HG02870 (cell line): Measurements from ENCODE around the gene EFHD2.
"Not testable (repeated sequence)": the region's sequence is repeated elsewhere in the genome, so short reads cannot be mapped to it uniquely, and the experiment has no call there.

Source experiments
- ATAC-seq: cut with Tn5 transposase; IDR thresholded peaks from one replicate; pipeline ENCODE4 v1.9.1; 2021; ENCODE audit warnings: mild to moderate bottlenecking, moderate library complexity; ENCODE audit not compliant: unreplicated experiment

EFHD2 gene

GRCh38 chr1:15451014-15451722 is 41.5 kb downstream of the EFHD2 start:
- ATAC-seq: no peak

- no peak for ATAC-seq
These were observed 42.5 kb downstream of the EFHD2 start for GRCh38 chr1:15452216-15452615.

- ATAC-seq: no peak
These were observed 43.3 kb downstream of the EFHD2 start for GRCh38 chr1:15452866-15453571.

DNA sequence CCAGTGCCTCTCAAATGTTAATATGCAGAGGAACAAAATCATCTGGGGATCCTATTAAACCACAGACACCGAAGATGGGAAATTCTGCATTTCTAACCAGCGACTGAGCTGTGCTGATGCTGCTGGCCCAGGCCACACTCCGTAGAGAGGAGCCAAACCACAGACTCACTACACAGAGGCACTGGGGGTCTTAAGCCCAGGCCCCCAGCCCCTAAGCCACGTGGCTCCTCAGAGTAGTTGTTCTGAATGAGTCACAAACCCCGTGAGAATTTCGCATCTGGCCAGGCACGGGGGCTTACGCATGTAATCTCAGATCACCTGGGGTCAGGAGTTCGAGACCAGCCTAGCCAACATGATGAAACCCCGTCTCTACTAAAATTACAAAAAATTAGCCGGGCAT is 44.0 kb downstream of the EFHD2 start:
- no peak for ATAC-seq

DNA sequence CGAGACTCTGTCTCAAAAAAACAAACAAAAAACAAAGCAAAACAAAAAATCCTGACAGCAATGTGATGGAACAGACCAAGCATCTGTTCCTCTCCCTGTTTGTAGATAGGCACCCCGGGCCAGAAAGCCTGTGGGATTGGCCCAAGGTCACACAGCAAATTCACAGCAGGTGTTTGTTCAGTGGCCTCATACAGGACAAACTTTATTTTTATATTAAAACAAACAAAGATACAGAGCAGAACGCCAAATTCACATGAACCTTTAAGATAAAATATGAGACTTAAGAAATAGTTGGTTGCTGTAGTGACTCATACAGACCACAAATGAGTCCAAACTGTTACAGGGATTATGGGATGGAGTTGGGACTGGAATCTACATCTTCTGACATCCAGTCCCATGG is 44.6 kb downstream of the EFHD2 start:
- no peak for ATAC-seq

GRCh38 chr1:15455522-15455921 is 45.8 kb downstream of the EFHD2 start:
- no peak for ATAC-seq

- no peak for ATAC-seq
These were observed 46.7 kb downstream of the EFHD2 start, which contains the start of gene CELA2A for GRCh38 chr1:15456313-15456954. Gene CELA2A, plus strand, starts transcription at chr1:15456732. Its CDS starts 22 bp downstream, at chr1:15456754.

- no peak for ATAC-seq
These were observed 47.9 kb downstream of the EFHD2 start for GRCh38 chr1:15457585-15457984.

DNA sequence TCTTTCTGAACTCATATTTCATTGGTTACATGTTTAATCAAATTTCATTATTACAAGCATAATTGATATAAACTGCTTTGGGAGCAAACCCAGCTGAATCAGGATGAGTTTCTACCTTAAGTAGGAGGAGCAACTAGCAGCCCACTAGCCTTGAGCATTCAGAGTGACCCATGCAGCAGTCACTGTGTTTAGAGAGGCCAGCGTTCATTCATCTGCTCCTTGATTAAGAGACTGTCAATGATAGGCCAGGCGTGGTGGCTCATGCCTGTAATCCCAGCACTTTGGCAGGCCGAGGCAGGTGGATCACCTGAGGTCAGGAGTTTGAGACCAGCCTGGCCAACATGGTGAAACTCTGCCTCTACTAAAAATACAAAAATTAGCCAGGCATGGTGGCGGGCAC is 48.7 kb downstream of the EFHD2 start:
- not testable (repeated sequence) for ATAC-seq

DNA sequence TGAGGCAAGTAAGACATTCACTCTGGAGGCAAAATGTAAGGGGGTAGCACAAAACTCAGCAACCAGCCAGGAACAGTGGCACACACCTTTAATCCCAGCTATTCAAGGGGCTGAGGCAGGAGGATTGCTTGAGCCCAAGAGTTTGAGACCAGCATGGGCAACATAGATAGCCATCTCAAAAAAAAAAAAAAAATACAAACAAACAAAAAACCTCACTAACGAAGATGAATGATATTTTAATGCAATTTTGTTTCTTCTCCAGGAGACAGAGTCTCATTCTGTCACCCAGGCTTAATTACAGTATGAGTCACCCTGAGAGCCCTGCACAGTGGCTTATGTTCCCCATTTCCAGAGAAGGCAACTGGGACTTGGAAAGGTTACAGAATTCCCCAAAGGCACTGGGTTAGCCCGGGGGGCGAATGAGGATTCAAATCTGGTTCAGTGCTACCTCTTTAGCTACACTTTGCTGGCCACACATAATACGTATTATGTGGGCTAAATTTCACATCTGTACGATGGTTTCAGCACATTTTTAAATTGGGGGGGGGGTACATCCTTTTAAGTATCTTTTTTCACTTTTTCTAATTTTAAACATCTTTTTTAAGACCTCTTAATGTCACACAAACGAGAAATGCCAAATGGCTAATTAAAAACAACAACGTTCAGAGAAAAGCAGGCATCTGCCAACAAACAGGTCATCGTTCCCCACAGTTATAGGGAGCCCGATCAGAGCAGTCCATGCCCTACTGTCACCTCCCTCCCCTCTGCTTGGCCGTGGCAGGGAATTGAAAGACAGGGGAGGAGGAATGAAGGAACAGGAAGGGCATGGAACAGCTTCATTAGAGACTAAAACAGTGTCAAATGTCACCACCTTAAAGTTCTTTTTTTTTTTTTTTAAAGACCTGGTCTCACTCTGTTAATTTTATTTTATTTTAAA is 50.4 kb downstream of the EFHD2 start:
- ATAC-seq: no peak

- no peak for ATAC-seq
These were observed 51.0 kb downstream of the EFHD2 start for GRCh38 chr1:15460708-15461095.

DNA sequence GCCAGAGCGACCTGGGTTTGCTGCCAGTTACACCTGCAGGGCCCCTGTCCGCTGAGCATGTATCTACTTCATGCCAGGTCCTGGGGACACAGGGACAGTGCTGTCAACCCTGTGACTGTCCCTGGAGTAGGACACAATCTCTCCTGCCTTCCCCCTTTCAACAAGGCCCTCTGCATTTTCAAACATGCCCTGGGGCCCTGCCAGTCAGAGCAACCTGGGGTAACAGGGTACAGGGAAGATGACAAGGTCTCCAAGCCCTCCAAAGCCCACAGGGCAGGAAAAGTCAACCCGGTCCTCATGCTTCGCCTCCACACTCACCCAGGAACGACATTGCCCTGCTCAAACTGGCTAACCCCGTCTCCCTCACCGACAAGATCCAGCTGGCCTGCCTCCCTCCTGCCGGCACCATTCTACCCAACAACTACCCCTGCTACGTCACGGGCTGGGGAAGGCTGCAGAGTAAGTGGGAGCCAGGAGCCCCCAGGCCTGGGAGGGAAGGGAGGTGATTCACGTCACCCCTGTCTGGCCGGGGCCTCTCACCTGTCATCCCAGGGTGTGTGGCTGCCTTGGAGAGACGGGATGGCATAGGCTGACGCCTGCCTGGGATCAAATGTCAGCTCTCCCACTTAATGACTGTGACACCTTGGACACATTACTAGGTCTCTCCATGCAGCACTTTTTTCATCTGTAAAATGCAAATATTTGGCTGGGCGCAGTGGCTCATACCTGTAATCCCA is 53.5 kb downstream of the EFHD2 start:
- ATAC-seq: not testable (repeated sequence)

DNA sequence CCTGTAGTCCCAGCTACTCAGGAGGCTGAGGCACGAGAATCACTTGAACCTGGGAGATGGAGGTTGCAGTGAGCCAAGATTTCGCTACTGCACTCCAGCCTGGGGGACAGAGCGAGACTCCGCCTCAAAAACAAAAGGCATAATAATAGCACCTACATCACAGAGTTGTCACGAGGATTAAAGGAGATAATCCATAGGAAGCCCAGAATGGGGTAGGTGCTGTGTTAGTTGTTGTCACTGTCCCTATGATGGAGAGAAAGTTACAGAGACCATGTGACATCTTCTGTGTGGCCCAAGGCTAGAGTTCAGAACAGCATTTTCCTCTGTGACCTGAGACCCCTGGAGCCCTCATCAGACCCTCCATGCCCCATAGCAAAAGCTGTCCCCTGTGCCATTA is 54.2 kb downstream of the EFHD2 start:
- not testable (repeated sequence) for ATAC-seq

DNA sequence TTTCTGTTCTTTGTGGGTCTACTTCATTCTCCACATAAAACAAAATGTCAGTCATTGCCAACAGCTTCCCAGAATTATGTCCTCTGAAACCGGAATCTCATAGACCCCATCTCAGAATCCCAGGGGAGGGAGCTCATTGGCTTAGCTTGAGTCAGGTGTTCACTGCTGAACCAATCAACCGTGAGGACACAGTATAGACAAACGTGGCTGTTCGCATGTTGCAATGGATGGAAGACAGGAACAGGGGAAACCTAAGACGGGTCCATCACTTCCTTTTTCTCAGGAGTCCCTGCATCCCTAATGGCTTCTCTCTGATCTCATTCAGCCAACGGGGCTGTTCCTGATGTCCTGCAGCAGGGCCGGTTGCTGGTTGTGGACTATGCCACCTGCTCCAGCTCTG is 56.0 kb downstream of the EFHD2 start:
- ATAC-seq: no peak

DNA sequence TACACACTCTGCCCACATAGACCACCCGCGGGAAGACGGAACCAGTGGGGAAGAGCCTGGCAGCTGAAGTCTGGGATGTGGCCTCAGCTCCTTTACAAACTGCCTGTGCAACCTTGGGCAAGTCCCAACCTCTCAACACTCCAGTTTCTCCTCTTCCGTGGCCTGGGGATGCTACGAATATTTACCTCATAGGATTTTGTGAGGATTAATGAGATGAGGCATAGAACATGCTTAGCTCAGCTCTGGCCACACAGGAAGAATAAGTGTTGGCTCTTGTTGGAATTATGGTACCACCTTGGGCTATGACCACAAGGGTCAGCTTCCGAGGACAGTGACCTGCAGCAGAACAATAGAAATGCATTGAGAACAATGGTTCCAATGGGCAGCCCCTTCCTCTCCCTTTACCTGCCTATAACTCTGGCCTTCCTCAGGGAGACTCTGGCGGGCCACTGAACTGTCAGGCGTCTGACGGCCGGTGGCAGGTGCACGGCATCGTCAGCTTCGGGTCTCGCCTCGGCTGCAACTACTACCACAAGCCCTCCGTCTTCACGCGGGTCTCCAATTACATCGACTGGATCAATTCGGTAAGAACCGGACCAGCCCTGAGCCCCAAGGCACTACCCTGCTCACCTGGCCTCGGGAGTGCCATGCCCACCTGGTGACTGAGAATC is 57.4 kb downstream of the EFHD2 start:
- not testable (repeated sequence) for ATAC-seq

DNA sequence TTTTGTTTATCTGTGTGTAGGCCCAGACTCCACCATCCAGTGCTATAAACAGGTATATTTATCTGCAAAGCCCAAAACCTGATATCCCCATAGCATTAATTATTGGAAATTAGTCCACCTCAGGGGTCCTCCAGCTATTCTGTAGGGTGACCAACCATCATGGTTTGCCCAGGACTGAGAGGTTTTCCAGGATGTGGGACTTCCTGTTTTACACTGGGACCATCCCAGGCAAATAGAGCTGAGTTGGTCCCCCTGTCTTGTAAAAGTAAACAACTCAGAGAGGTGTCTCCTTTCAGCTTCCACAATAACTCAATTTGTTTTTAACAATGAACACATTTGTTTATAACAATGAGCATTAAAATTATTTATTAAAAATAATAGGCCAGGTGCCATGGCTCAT is 58.5 kb downstream of the EFHD2 start:
- ATAC-seq: no peak

GRCh38 chr1:15469361-15469760 is 59.7 kb downstream of the EFHD2 start:
- no peak for ATAC-seq

DNA sequence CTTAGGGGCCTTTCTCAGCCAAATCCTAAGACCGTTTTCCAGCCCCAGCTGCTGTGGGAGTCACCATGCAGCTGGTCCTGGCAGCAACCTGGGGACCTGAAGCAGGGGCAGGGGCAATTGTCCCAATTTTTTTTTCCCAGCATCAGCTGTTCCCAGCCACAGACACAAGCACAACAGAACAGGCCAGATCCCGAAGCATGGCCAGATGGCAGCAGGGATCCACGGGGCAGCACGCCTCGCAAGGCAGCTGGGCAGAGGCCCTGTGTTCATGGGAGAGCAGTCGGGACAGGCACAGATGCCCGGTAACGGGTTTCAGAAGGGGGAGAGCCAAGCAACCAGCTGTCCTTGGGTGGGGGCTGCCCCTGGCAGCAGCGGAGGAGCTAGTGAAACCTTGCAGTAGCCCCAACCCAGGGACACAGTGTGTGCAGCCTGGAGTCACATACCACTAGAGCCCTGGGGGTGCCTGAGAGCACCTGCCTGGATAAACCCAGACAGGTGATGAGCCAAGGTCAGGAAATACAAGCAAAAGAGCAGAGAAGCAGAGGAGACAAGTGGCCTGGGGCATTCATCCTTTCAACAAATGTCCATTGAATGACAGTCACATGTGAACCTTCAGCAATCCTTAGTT is 60.2 kb downstream of the EFHD2 start:
- not testable (repeated sequence) for ATAC-seq

- ATAC-seq: not testable (repeated sequence)
These were observed 61.4 kb downstream of the EFHD2 start for GRCh38 chr1:15471067-15471466.
